Measurements from ENCODE around the gene GPC6. TPM values are rescaled to one million over a fixed set of nuclear protein-coding genes. Genes with fewer than 3 reads are reported as not detected.
A peak's percentile ranks its signal among the peaks of the same experiment; 100 is the strongest.

Gene GPC6
- total and polyA plus RNA-seq, 9 of the 15 experiments (the other 6 are each of a cell fraction or from before 2014, with no cell fraction given), result under 0.01 to 0.20 (median 0.01) TPM; not detected in 4

- TF ChIP-seq BHLHE40 (IDR thresholded peaks at IDR 0.05; ENCODE audit: low read length) (peak; percentile 83), PRMT5 (CRISPR knock-in tag; IDR thresholded peaks at IDR 0.05) (no peak), POLR2G (IDR thresholded peaks at IDR 0.05; ENCODE audit: low read depth, low read length) (no peak), CHD2 (IDR thresholded peaks at IDR 0.05; ENCODE audit: low read depth, low read length) (no peak), HCFC1 (IDR thresholded peaks at IDR 0.05; ENCODE audit: low read depth, low read length) (0 out of 2 replicates have a peak, but pooled peaks have one; percentile 8), ZNF263 (CRISPR knock-in tag; IDR thresholded peaks at IDR 0.05; ENCODE audit: borderline replicate concordance) (0 out of 2 replicates have a peak, but pooled peaks have one; percentile 0), ELK1 (CRISPR knock-in tag; IDR thresholded peaks at IDR 0.05) (no peak), NELFE (IDR thresholded peaks at IDR 0.05; ENCODE audit: insufficient read depth, insufficient read length) (no peak), FOSL1 (tag; conservative IDR thresholded peaks at IDR 0.05) (no peak), CTCF (IDR thresholded peaks at IDR 0.05 in 2 of 3, conservative IDR thresholded peaks at IDR 0.05 in 1 of 3; ENCODE audit: insufficient read depth in 2 of 3, low read depth in 1 of 3, low read length in 3 of 3) (peak in 1 of 3 experiments; percentile 31; a peak in 2 of 6 replicates), BMI1 (IDR thresholded peaks at IDR 0.05; ENCODE audit: low read length) (no peak), ZKSCAN1 (IDR thresholded peaks at IDR 0.05; ENCODE audit: low read depth, low read length) (no peak), ZFPM2 (CRISPR knock-in tag; IDR thresholded peaks at IDR 0.05) (no peak), MNT (conservative IDR thresholded peaks at IDR 0.05) (no peak), ATF3 (IDR thresholded peaks at IDR 0.05) (no peak), ATF3 (CRISPR knock-in tag; conservative IDR thresholded peaks at IDR 0.05) (no peak), ZNF561 (CRISPR knock-in tag; conservative IDR thresholded peaks at IDR 0.05) (no peak)
Observed at GRCh38 chr13:93227878-93228642, 1.5 kb downstream of the GPC6 start (continued).
